Panc1 (cell line): ENCODE results near the gene SGK1. TPM values are rescaled to one million over a fixed set of nuclear protein-coding genes. Genes with fewer than 3 reads are reported as not detected.
A peak's percentile ranks its signal among the peaks of the same experiment; 100 is the strongest.

Experiments
- ATAC-seq: fragments of 200-7000 bp; cut with Tn5 transposase; 2 replicates; pipeline ENCODE4 v1.9.1; 2020; ENCODE audit warnings: mild to moderate bottlenecking, moderate library complexity
- BruUV-seq: library from RNA; stranded (reverse); fragments of 400-500 nt; replicated peaks from 2 replicates; lab custom pipeline; 2021; lab: Mats Ljungman, UMichigan
- CTCF ChIA-PET: fragments of 300-600 bp; sonication (Branson Sonifier 250); formaldehyde crosslinking; loops from one replicate; lab custom pipeline; 2022; ENCODE audit warnings: antibody characterized with exemption; lab: Charles Lee
- POLR2A ChIA-PET: fragments of 300-600 bp; sonication (Branson Sonifier 250); formaldehyde crosslinking; loops from one replicate; lab custom pipeline; 2022; ENCODE audit warnings: antibody characterized with exemption; lab: Charles Lee
- DNase-seq: peaks from one replicate; pipeline ENCODE4 v3.0.0-alpha.2; 2010; ENCODE audit warnings: low read depth, low spot score
- H3K27ac ChIP-seq: 2 replicates; pipeline ENCODE4 v1.5.1; 2011; ENCODE audit warnings: mild to moderate bottlenecking, low read length, inconsistent platforms
- H3K27me3 ChIP-seq: fragments of 200-500 bp; sonication (Bioruptor generic); 2 replicates; pipeline ENCODE4 v1.6.0; 2014; ENCODE audit warnings: low read length, inconsistent platforms; ENCODE audit not compliant: control insufficient read depth, insufficient read depth
- H3K36me3 ChIP-seq: fragments of 200-500 bp; sonication (Bioruptor generic); 2 replicates; pipeline ENCODE4 v1.5.1; 2014; ENCODE audit warnings: inconsistent platforms, mild to moderate bottlenecking, low read length, moderate library complexity; ENCODE audit not compliant: control insufficient read depth, insufficient read depth
- H3K4me1 ChIP-seq: 2 replicates; pipeline ENCODE4 v1.5.1; 2011; ENCODE audit warnings: inconsistent platforms, mild to moderate bottlenecking, low read length, moderate library complexity; ENCODE audit not compliant: control insufficient read depth, insufficient read depth
- H3K4me3 ChIP-seq, 2 experiments: 2 replicates each; pipeline ENCODE4 v1.5.1; 2011 to 2012; ENCODE audit warnings: low read depth in 2 of 2, low read length in 2 of 2, mild to moderate bottlenecking in 2 of 2, inconsistent platforms in 1 of 2, moderate library complexity in 1 of 2
- H3K9me3 ChIP-seq: fragments of 200-500 bp; sonication (Bioruptor generic); 2 replicates; pipeline ENCODE4 v1.5.1; 2014; ENCODE audit warnings: low read depth, mild to moderate bottlenecking, inconsistent platforms, low read length, moderate library complexity; ENCODE audit not compliant: control insufficient read depth, insufficient read depth
- CTCF ChIP-seq: fragments of 450-650 bp; IDR thresholded peaks from 2 replicates; pipeline ENCODE4 v1.5.1; 2017; ENCODE audit warnings: mild to moderate bottlenecking
- POLR2AphosphoS5 ChIP-seq: IDR thresholded peaks from 2 replicates; pipeline ENCODE4 v1.6.1; 2012; ENCODE audit warnings: mild to moderate bottlenecking, low read depth, low read length, moderate library complexity
- REST ChIP-seq, 2 experiments: IDR thresholded peaks; 2 replicates each; pipeline ENCODE4 v1.6.1; 2011 to 2012; ENCODE audit warnings: low read depth in 2 of 2, control low read depth in 1 of 2, low read length in 1 of 2, mild to moderate bottlenecking in 1 of 2, moderate library complexity in 1 of 2; ENCODE audit not compliant: insufficient read depth in 1 of 2
- SIN3A ChIP-seq: IDR thresholded peaks from 2 replicates; pipeline ENCODE4 v1.6.1; 2012; ENCODE audit warnings: low read depth, mild to moderate bottlenecking, low read length, moderate library complexity, borderline replicate concordance; ENCODE audit not compliant: insufficient read depth
- TCF7L2 ChIP-seq: IDR thresholded peaks from 2 replicates; pipeline ENCODE4 v1.6.1; 2011; ENCODE audit warnings: mild to moderate bottlenecking, low read depth, low read length, inconsistent platforms
- in situ Hi-C: cut with HindIII; loops from 2 replicates; pipeline ENCODE4 v1.10.0; 2016; ENCODE audit warnings: low sequenced_read_pairs, low pct_unique_long_range_greater_than_20kb
- intact Hi-C: fragments of 100-400 bp; cut with micrococcal nuclease; formaldehyde crosslinking; loops from one replicate; pipeline ENCODE4 v1.10.0; 2022; ENCODE audit not compliant: unreplicated experiment
- total RNA-seq: library from RNA; stranded (reverse); gene quantifications from one replicate; pipeline ENCODE4 v1.2.1, GENCODE V29; 2021; ENCODE audit not compliant: unreplicated experiment

SGK1 gene
- total RNA-seq, 1 experiment from 2014 or later: 7.5 TPM

GRCh38 chr6:134303891-134304290 lies 14.0 kb downstream of the SGK1 start:
- Histone ChIP-seq H3K36me3 (no peaks in the 10 kb centered on the region), H3K4me1 (no peaks in the 10 kb centered on the region), H3K27ac (no peak overlapping the region), H3K4me3 (no peak overlapping the region), H3K9me3 (no peaks in the 10 kb centered on the region), H3K27me3 (no peaks in the 10 kb centered on the region)
- in situ Hi-C loops: no loop called here
- POLR2A ChIA-PET: interaction anchor here (0.7 kb wide), 1 partner anchor 350 kb away, joined by 3 read pairs; no protein-coding TSS in a partner anchor
- DNase-seq (no peak), ATAC-seq (no peak)
- no TSS peak for BruUV-seq
- CTCF ChIA-PET: no interaction called here
- TF ChIP-seq REST (IDR thresholded peaks at IDR 0.05; ENCODE audit: insufficient read depth in 1 of 2, low read depth in 2 of 2, low read length in 1 of 2) (no peak), POLR2AphosphoS5 (no peak), CTCF (no peak), TCF7L2 (no peak), SIN3A (no peak)
- intact Hi-C loops: no loop called here

- Histone ChIP-seq H3K9me3 (no peaks in the 10 kb centered on the region), H3K4me3 (no peak overlapping the region), H3K27me3 (no peaks in the 10 kb centered on the region), H3K4me1 (no peaks in the 10 kb centered on the region), H3K36me3 (no peaks in the 10 kb centered on the region), H3K27ac (no peak overlapping the region)
- TF ChIP-seq POLR2AphosphoS5: no peak
- no peak for TF ChIP-seq TCF7L2
- TF ChIP-seq REST (IDR thresholded peaks at IDR 0.05; ENCODE audit: insufficient read depth in 1 of 2, low read depth in 2 of 2, low read length in 1 of 2): no peak
- TF ChIP-seq SIN3A: no peak
- TF ChIP-seq CTCF: no peak
- no TSS peak for BruUV-seq
- ATAC-seq: 0 out of 2 replicates have a peak, but pooled peaks have one; percentile 48
- intact Hi-C loops (no loop called here), in situ Hi-C loops (no loop called here)
- POLR2A ChIA-PET: interaction anchor here (0.6 to 0.7 kb wide), 2 partner anchors 9 to 165 kb away, joined by 5 to 7 read pairs; no protein-coding TSS in a partner anchor
- CTCF ChIA-PET: no interaction called here
- DNase-seq: no peak
Measured at GRCh38 chr6:134299236-134299635, 18.7 kb downstream of the SGK1 start.
